HepG2 (cell line): ENCODE results near the gene ZNF500. TPM values are rescaled to one million over a fixed set of nuclear protein-coding genes. Genes with fewer than 3 reads are reported as not detected.
A peak's percentile ranks its signal among the peaks of the same experiment; 100 is the strongest.

Source experiments
- CHD4 ChIP-seq: fragments of 200-600 bp; sonication (generic); IDR thresholded peaks from 2 replicates; pipeline ENCODE4 v1.7.0; 2017; ENCODE audit warnings: mild to moderate bottlenecking, low read length, borderline replicate concordance
- DBP ChIP-seq: sonication (generic); formaldehyde crosslinking; IDR thresholded peaks from 2 replicates; pipeline ENCODE4 v1.4.0; 2020; ENCODE audit warnings: missing genetic modification reagents; ENCODE audit errors: not compliant biosample characterization
- FOXK1 ChIP-seq: sonication (generic); formaldehyde crosslinking; IDR thresholded peaks from 2 replicates; pipeline ENCODE4 v1.4.0; 2020; ENCODE audit warnings: low read depth, missing genetic modification reagents, borderline replicate concordance
- GABPA ChIP-seq, 2 experiments: IDR thresholded peaks; 2 replicates each; pipeline ENCODE4 v1.6.1; 2011 to 2016; ENCODE audit warnings: low read depth in 2 of 2, low read length in 1 of 2, missing biosample characterization in 1 of 2, missing genetic modification characterization in 1 of 2
- HOXD1 ChIP-seq: sonication (generic); formaldehyde crosslinking; IDR thresholded peaks from 2 replicates; pipeline ENCODE4 v1.5.0; 2020; ENCODE audit warnings: missing genetic modification reagents
- NFE2L1 ChIP-seq: sonication (generic); formaldehyde crosslinking; IDR thresholded peaks from 2 replicates; pipeline ENCODE4 v1.4.0; 2020; ENCODE audit warnings: missing genetic modification reagents, mild to moderate bottlenecking, borderline replicate concordance
- NKX3-1 ChIP-seq: sonication (generic); formaldehyde crosslinking; IDR thresholded peaks from 2 replicates; pipeline ENCODE4 v1.5.0; 2020; ENCODE audit warnings: missing genetic modification reagents
- PITX1 ChIP-seq: sonication (generic); formaldehyde crosslinking; IDR thresholded peaks from 2 replicates; pipeline ENCODE4 v1.5.1; 2020; ENCODE audit warnings: mild to moderate bottlenecking, missing genetic modification reagents
- SOX6 ChIP-seq, 2 experiments: fragments of 450-650 bp in 1 of 2; sonication (generic) in 1 of 2; formaldehyde crosslinking in 1 of 2; IDR thresholded peaks; 2 replicates each; pipeline versions ENCODE4 v1.4.0 to v1.6.1; 2017 to 2020; ENCODE audit warnings: antibody characterized with exemption in 1 of 2, mild to moderate bottlenecking in 1 of 2, missing genetic modification reagents in 1 of 2
- TGIF2 ChIP-seq: IDR thresholded peaks from 2 replicates; pipeline ENCODE4 v1.6.1; 2016; ENCODE audit warnings: control low read depth, missing compliant biosample characterization
- THAP8 ChIP-seq: sonication (generic); formaldehyde crosslinking; IDR thresholded peaks from 2 replicates; pipeline ENCODE4 v1.5.1; 2020; ENCODE audit warnings: missing genetic modification reagents, mild to moderate bottlenecking, borderline replicate concordance
- ZBTB43 ChIP-seq: sonication (generic); formaldehyde crosslinking; conservative IDR thresholded peaks from 2 replicates; pipeline ENCODE4 v1.4.0; 2020; ENCODE audit warnings: missing genetic modification reagents
- ZKSCAN5 ChIP-seq: sonication (generic); formaldehyde crosslinking; IDR thresholded peaks from 2 replicates; pipeline ENCODE4 v1.5.1; 2020; ENCODE audit warnings: mild to moderate bottlenecking, missing genetic modification reagents
- ZNF18 ChIP-seq: sonication (generic); formaldehyde crosslinking; IDR thresholded peaks from 2 replicates; pipeline ENCODE4 v1.8.0; 2022; ENCODE audit warnings: mild to moderate bottlenecking, missing genetic modification reagents; ENCODE audit not compliant: insufficient replicate concordance
- ZNF225 ChIP-seq: sonication (generic); formaldehyde crosslinking; IDR thresholded peaks from 2 replicates; pipeline ENCODE4 v1.4.0; 2020; ENCODE audit warnings: mild to moderate bottlenecking, missing genetic modification reagents
- ZNF329 ChIP-seq: sonication (generic); formaldehyde crosslinking; IDR thresholded peaks from 2 replicates; pipeline ENCODE4 v1.9.0; 2021; ENCODE audit warnings: low read depth, mild to moderate bottlenecking, missing genetic modification reagents
- ZNF44 ChIP-seq: sonication (generic); formaldehyde crosslinking; IDR thresholded peaks from 2 replicates; pipeline ENCODE4 v1.5.1; 2020; ENCODE audit warnings: mild to moderate bottlenecking, missing genetic modification reagents
- ZNF460 ChIP-seq: sonication (generic); formaldehyde crosslinking; IDR thresholded peaks from 2 replicates; pipeline ENCODE4 v1.5.1; 2020; ENCODE audit warnings: missing genetic modification reagents, mild to moderate bottlenecking, borderline replicate concordance
- ZNF597 ChIP-seq: sonication (generic); formaldehyde crosslinking; IDR thresholded peaks from 2 replicates; pipeline ENCODE4 v1.5.0; 2020; ENCODE audit warnings: missing genetic modification reagents
- ZNF670 ChIP-seq: sonication (generic); formaldehyde crosslinking; IDR thresholded peaks from 2 replicates; pipeline ENCODE4 v1.8.0; 2022; ENCODE audit warnings: mild to moderate bottlenecking, missing genetic modification reagents, borderline replicate concordance
- ZNF678 ChIP-seq: sonication (generic); formaldehyde crosslinking; IDR thresholded peaks from 2 replicates; pipeline ENCODE4 v1.4.0; 2020; ENCODE audit warnings: mild to moderate bottlenecking, missing genetic modification reagents
- ZNF703 ChIP-seq: sonication (generic); formaldehyde crosslinking; IDR thresholded peaks from 2 replicates; pipeline ENCODE4 v1.5.1; 2020; ENCODE audit warnings: missing genetic modification reagents, mild to moderate bottlenecking, moderate library complexity, borderline replicate concordance
- ZNF879 ChIP-seq: sonication (generic); formaldehyde crosslinking; IDR thresholded peaks from 2 replicates; pipeline ENCODE4 v1.8.1; 2023; ENCODE audit warnings: missing genetic modification reagents
- ZSCAN9 ChIP-seq: IDR thresholded peaks from 2 replicates; pipeline ENCODE4 v1.6.1; 2016; ENCODE audit warnings: borderline replicate concordance
- polyA plus RNA-seq, 8 experiments: library from polyadenylated mRNA; depleted of rRNA in 3 of 8; stranded (reverse) in 7 of 8; unstranded in 1 of 8; fragments of >200 nt; fragmentation: Illumina TruSeq in 4 of 8; extraction: Trizol in 4 of 8; gene quantifications; 2 replicates each; pipeline versions ENCODE4 v1.2.1 to v1.2.3, GENCODE V29; 2011 to 2016; ENCODE audit warnings: low read depth in 4 of 8, missing spikeins in 1 of 8, mixed read lengths in 1 of 8; ENCODE audit not compliant: insufficient read depth in 1 of 8
- total RNA-seq, 5 experiments: library from RNA; depleted of rRNA; stranded (reverse); fragments of >200 nt; fragmentation: Illumina TruSeq; extraction: Trizol; gene quantifications; 2 replicates each; pipeline ENCODE4 v1.2.3, GENCODE V29; 2016; ENCODE audit warnings: low read depth in 1 of 5

The ZNF500 gene
- total and polyA plus RNA-seq, 2 of the 13 experiments (the other 11 are each of a cell fraction or from before 2014, with no cell fraction given) = 6.1 to 12.2 TPM

GRCh38 chr16:4801962-4802658, 35.1 kb upstream of the ZNF500 start, which contains the start of gene ROGDI (continued):
- no peak for TF ChIP-seq ZNF597
- TF ChIP-seq NKX3-1 (CRISPR knock-in tag) = no peak
- TF ChIP-seq ZBTB43 = 0 out of 2 replicates have a peak, but pooled peaks have one; percentile 35
- TF ChIP-seq ZNF703 (CRISPR knock-in tag) = no peak
- no peak for TF ChIP-seq ZNF460 (CRISPR knock-in tag)
- TF ChIP-seq ZNF18 (CRISPR knock-in tag) = peak; percentile 54
- TF ChIP-seq DBP (CRISPR knock-in tag) = no peak
- no peak for TF ChIP-seq ZSCAN9 (CRISPR knock-in tag)
- TF ChIP-seq TGIF2 (CRISPR knock-in tag) = no peak
- TF ChIP-seq ZNF225 (CRISPR knock-in tag) = no peak
- TF ChIP-seq THAP8 (CRISPR knock-in tag) = 0 out of 2 replicates have a peak, but pooled peaks have one; percentile 54
- no peak for TF ChIP-seq FOXK1
- no peak for TF ChIP-seq PITX1 (CRISPR knock-in tag)
- TF ChIP-seq ZNF44 (CRISPR knock-in tag) = no peak
- no peak for TF ChIP-seq CHD4
- TF ChIP-seq GABPA (IDR thresholded peaks at IDR 0.05; ENCODE audit: low read depth, low read length) = no peak
- peak; percentile 9; the same call in 1 of the 2 replicates for TF ChIP-seq GABPA (CRISPR knock-in tag; IDR thresholded peaks at IDR 0.05; ENCODE audit: low read depth)
- no peak for TF ChIP-seq HOXD1 (CRISPR knock-in tag)
- no peak for TF ChIP-seq ZNF879
- no peak for TF ChIP-seq ZNF678 (CRISPR knock-in tag)
- TF ChIP-seq ZKSCAN5 (CRISPR knock-in tag) = no peak
- TF ChIP-seq SOX6 (IDR thresholded peaks at IDR 0.05) = no peak
- no peak; the same call in 1 of the 2 replicates for TF ChIP-seq SOX6 (CRISPR knock-in tag; IDR thresholded peaks at IDR 0.05)
- TF ChIP-seq ZNF670 = 0 out of 2 replicates have a peak, but pooled peaks have one; percentile 34
- no peak for TF ChIP-seq ZNF329 (CRISPR knock-in tag)
- TF ChIP-seq NFE2L1 = no peak
